Measurements from ENCODE around the gene NUTF2. TPM values are rescaled to one million over a fixed set of nuclear protein-coding genes. Genes with fewer than 3 reads are reported as not detected.

The NUTF2 gene
- polyA plus RNA-seq, 2 donors: 95.4 to 109 TPM

Other genes with a start within 250 kb of the NUTF2 start
- gene CARMIL2, start 201.8 kb upstream of the NUTF2 start, polyA plus RNA-seq: 1 to 10 TPM; 1.2 to 4.3 TPM
- 10 to 100 TPM in 1 of 2 donors, 1 to 10 TPM in 1; 6.7 to 10.3 TPM for gene ACD, start 186.7 kb upstream of the NUTF2 start, polyA plus RNA-seq
- 1 to 10 TPM; 1.2 to 1.7 TPM for gene PARD6A, start 186.0 kb upstream of the NUTF2 start, polyA plus RNA-seq
- 10 to 100 TPM; 10.6 to 16.0 TPM for gene ENKD1, start 180.2 kb upstream of the NUTF2 start, polyA plus RNA-seq
- gene C16orf86, start 180.1 kb upstream of the NUTF2 start, polyA plus RNA-seq: 1 to 10 TPM; 1.8 to 2.0 TPM
- gene GFOD2, start 127.6 kb upstream of the NUTF2 start, polyA plus RNA-seq: 10 to 100 TPM; 36.8 to 49.6 TPM
- 10 to 100 TPM in 1 of 2 donors, 1 to 10 TPM in 1; 8.4 to 10.2 TPM for gene RANBP10, start 40.4 kb upstream of the NUTF2 start, polyA plus RNA-seq
- gene TSNAXIP1, start 40.0 kb upstream of the NUTF2 start, polyA plus RNA-seq: 1 to 10 TPM in 1 of 2 donors, under 1 TPM in 1; 0.72 to 1.8 TPM
- 10 to 100 TPM in 1 of 2 donors, 1 to 10 TPM in 1; 6.8 to 17.9 TPM for gene THAP11, start 4.6 kb upstream of the NUTF2 start, polyA plus RNA-seq
- gene CENPT, start 760 bp downstream of the NUTF2 start, polyA plus RNA-seq: 10 to 100 TPM; 35.5 to 65.0 TPM
- 10 to 100 TPM; 26.9 to 27.7 TPM for gene EDC4, start 26.1 kb downstream of the NUTF2 start, polyA plus RNA-seq
- 1 to 10 TPM in 1 of 2 donors, under 1 TPM in 1; 0.41 to 1.5 TPM for gene NRN1L, start 38.0 kb downstream of the NUTF2 start, polyA plus RNA-seq
- gene PSKH1, start 46.3 kb downstream of the NUTF2 start, polyA plus RNA-seq: 10 to 100 TPM; 12.5 to 13.7 TPM
- under 1 TPM; 0.41 to 0.77 TPM for gene CTRL, start 84.9 kb downstream of the NUTF2 start, polyA plus RNA-seq
- gene PSMB10, start 89.9 kb downstream of the NUTF2 start, polyA plus RNA-seq: 10 to 100 TPM; 39.5 to 54.8 TPM
- 10 to 100 TPM in 1 of 2 donors, 1 to 10 TPM in 1; 6.2 to 22.9 TPM for gene LCAT, start 97.2 kb downstream of the NUTF2 start, polyA plus RNA-seq
- 10 to 100 TPM in 1 of 2 donors, 1 to 10 TPM in 1; 9.1 to 17.4 TPM for gene SLC12A4, start 121.7 kb downstream of the NUTF2 start, polyA plus RNA-seq
- under 1 TPM in 1 of 2 donors, not detected in 1; 0.01 TPM for gene DPEP3, start 133.6 kb downstream of the NUTF2 start, polyA plus RNA-seq
- under 1 TPM; 0.41 to 0.57 TPM for gene DPEP2, start 152.6 kb downstream of the NUTF2 start, polyA plus RNA-seq
- gene DPEP2NB, start 169.0 kb downstream of the NUTF2 start, polyA plus RNA-seq: under 1 TPM in 1 of 2 donors, not detected in 1; 0.04 TPM
- gene DDX28, start 176.3 kb downstream of the NUTF2 start, polyA plus RNA-seq: 10 to 100 TPM in 1 of 2 donors, 1 to 10 TPM in 1; 4.0 to 13.1 TPM
- 10 to 100 TPM in 1 of 2 donors, 1 to 10 TPM in 1; 6.2 to 11.1 TPM for gene DUS2, start 176.4 kb downstream of the NUTF2 start, polyA plus RNA-seq
- gene NFATC3, start 238.4 kb downstream of the NUTF2 start, polyA plus RNA-seq: 1 to 10 TPM; 4.0 to 5.5 TPM

Measured in esophagus (tissue), 2 donors.